ENCODE data around the gene ADCY10. TPM values are rescaled to one million over a fixed set of nuclear protein-coding genes. Genes with fewer than 3 reads are reported as not detected.

The ADCY10 gene
- total RNA-seq, 6 experiments from 2014 or later = 0.43 to 5.8 (median 1.5) TPM

GRCh38 chr1:167792188-167792565 lies 121.8 kb downstream of the ADCY10 start:
- H3K4me1 ChIP-seq = no peaks in the 10 kb centered on the region
- DNase-seq (no peak), ATAC-seq (no peak)
- no peak for TF ChIP-seq CTCF (IDR thresholded peaks at IDR 0.05)
- TF ChIP-seq POLR2A (IDR thresholded peaks at IDR 0.05) = no peak
- H3K4me3 ChIP-seq = no peak overlapping the region
- H3K36me3 ChIP-seq = peaks cover 0 to 17% (median 2%) of the 10 kb centered on the region in 4 donors
- H3K27me3 ChIP-seq = no peaks in the 10 kb centered on the region
- 86% methylated on average over 2 of the region's 4 CpGs for WGBS (ENCODE audit: insufficient coverage, low coverage, low lambda C conversion rate, missing lambda C conversion rate)
- H3K9me3 ChIP-seq = no peaks in the 10 kb centered on the region
- no peak overlapping the region for H3K27ac ChIP-seq
- intact Hi-C loops (cut with DNase I) = no loop called here

- H3K27ac ChIP-seq = no peak overlapping the region
- no peaks in the 10 kb centered on the region for H3K9me3 ChIP-seq
- no peak overlapping the region for H3K4me3 ChIP-seq
- ATAC-seq = no peak
- no peaks in the 10 kb centered on the region for H3K27me3 ChIP-seq
- no peak for DNase-seq
- H3K36me3 ChIP-seq = peaks cover 0 to 17% (median 2%) of the 10 kb centered on the region in 4 donors
- 63% methylated on average over 5 of the region's 5 CpGs for WGBS (ENCODE audit: insufficient coverage, low coverage, low lambda C conversion rate, missing lambda C conversion rate)
- intact Hi-C loops (cut with DNase I) = no loop called here
- TF ChIP-seq POLR2A (IDR thresholded peaks at IDR 0.05) (no peak), CTCF (IDR thresholded peaks at IDR 0.05) (no peak)
- H3K4me1 ChIP-seq = no peaks in the 10 kb centered on the region
Measured at GRCh38 chr1:167791281-167792187, 122.4 kb downstream of the ADCY10 start.

- intact Hi-C loops (cut with DNase I) = no loop called here
- ATAC-seq = no peak
- Histone ChIP-seq H3K4me3 (no peak overlapping the region), H3K27ac (no peak overlapping the region), H3K4me1 (no peaks in the 10 kb centered on the region), H3K27me3 (no peaks in the 10 kb centered on the region), H3K9me3 (no peaks in the 10 kb centered on the region), H3K36me3 (peaks cover 0 to 17% (median 2%) of the 10 kb centered on the region in 4 donors)
- TF ChIP-seq CTCF (IDR thresholded peaks at IDR 0.05) (no peak), POLR2A (IDR thresholded peaks at IDR 0.05) (no peak)
- 89% methylated on average over 5 of the region's 5 CpGs for WGBS (ENCODE audit: insufficient coverage, low coverage, low lambda C conversion rate, missing lambda C conversion rate)
- no peak for DNase-seq
Measured at GRCh38 chr1:167790117-167790516, 123.8 kb downstream of the ADCY10 start.

- WGBS (ENCODE audit: insufficient coverage, low coverage, low lambda C conversion rate, missing lambda C conversion rate) = 92% methylated on average over 3 of the region's 3 CpGs
- H3K9me3 ChIP-seq = no peaks in the 10 kb centered on the region
- peaks cover 0 to 17% (median 2%) of the 10 kb centered on the region in 4 donors for H3K36me3 ChIP-seq
- no peaks in the 10 kb centered on the region for H3K4me1 ChIP-seq
- DNase-seq (no peak), ATAC-seq (no peak)
- H3K27me3 ChIP-seq = no peaks in the 10 kb centered on the region
- H3K27ac ChIP-seq = no peak overlapping the region
- intact Hi-C loops (cut with DNase I) = no loop called here
- no peak overlapping the region for H3K4me3 ChIP-seq
- TF ChIP-seq CTCF (IDR thresholded peaks at IDR 0.05) = no peak
Measured at GRCh38 chr1:167789501-167789900, 124.4 kb downstream of the ADCY10 start.

All from right lobe of liver (tissue), 6 donors.